Stimulated activated CD8-positive, alpha-beta memory T cell treated with anti-CD3 and anti-CD28 coated beads, Interleukin-2, amount 100 ng/mL, for 1 hour (primary cell): ENCODE measurements around the gene IGLL5.
"Not testable (repeated sequence)": the region's sequence is repeated elsewhere in the genome, so short reads cannot be mapped to it uniquely, and the experiment has no call there.

ENCODE experiments used
- DNase-seq, 2 donors: peaks; one replicate each; pipeline ENCODE4 v3.0.0-alpha.2; 2020; ENCODE audit warnings: low read depth in 2 of 2

IGLL5 gene

DNA sequence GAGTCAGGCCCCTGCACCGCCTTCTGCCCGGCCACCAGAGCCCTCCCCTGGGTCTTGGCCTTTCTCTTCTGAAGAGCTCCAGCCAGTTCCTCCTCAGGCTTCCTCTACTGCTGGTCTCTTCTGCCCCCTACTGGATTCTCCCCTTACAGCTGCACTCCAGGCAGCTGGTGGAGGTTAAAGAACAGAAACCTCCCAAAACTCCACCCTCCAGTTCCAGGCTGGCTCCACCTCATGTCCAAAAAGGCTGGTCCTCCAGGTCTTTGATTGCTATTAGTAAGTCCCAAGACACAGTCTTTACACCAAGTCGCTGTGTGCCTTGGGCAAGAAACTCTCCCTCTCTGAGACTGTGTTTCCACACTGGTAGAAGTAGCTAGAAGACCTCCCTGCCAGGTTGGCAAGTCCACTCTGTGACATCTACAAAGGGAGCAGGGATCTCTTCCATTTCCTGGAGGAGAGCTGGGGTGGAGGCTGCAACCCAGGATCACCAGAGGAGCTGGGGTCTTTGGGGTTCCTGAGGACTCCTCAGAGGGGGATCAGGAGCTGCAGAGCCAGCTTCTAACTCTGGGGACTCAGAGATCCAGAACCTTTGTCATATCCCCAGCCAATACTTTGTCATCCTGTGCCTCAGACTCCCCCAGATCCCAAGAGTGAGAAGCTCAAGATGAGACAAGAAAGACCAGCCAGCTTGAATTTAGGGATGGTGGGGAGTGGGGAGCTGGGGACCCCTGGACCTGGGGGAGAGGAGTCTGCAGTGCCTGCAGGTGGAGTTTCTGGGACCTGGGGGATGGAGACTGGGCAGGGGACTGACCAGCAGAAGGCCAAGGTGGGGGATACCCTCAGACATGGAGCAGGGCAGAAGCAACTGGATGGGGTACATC, 3.4 kb upstream of the IGLL5 start:
- DNase-seq = peak; percentile 20 to 42

DNA sequence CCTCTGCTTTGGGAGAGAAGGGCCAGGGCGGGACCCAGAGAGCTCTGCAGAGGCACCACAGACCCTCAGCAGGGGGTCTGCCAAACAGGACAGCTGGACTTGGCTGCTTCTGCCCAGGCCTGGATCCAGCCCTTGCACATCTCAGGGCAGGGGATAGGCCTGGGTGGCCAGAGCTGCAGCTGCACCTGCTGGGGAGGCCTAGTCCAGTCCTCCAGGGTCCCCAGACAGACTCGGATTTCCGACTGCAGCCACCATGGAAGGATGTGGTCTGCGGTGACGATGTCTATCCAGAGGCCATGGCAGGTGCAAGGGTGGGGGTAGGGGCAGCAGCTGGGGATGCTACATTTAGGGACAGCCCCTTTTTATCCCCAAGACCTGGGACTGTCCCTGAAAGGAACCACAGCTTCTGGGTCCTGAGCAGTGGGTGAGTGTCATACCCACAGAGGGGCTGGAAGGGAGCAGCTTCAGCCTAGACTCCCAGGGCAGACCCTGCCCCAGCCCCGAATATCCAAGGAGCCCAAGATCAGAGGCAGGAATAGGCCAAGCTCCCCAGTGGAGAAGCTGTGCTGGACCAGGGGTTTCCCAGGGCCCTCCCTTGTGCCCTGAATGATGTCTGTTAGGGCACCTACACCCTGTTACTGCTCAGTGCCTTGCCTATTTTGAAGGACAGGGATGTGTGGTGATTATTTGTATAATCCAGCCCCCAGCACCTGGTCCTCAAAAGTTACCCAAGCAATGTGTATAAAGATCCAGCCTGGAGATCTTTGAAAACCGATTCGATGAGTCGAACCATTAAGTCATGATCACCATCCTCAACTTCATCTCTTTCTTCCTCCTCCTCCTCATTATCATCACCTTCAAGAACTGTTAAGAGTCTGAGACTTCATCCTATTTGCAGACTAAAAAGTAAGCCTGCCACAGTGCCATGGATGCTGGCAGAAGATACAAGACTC, 2.5 kb upstream of the IGLL5 start:
- no peak for DNase-seq

DNA sequence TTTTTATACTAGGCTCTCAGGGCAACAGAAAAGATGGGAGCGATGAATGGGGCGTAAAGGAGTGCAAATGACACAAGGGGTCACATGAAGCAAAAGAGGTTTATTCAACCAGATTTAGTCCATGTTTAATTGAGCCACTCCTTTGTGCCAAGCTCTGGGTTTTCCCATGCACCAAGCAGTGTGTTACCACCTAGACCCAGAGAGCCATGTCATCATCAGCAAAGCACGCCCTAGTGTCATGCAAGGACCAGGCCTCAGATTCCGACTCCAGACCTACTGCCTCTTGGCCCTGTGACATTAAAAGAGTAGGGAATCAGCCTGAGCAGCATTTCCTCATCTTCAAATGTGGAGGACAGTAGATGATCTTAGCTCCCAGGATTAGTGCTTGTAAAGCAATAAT, 1.1 kb upstream of the IGLL5 start:
- DNase-seq = no peak

DNA sequence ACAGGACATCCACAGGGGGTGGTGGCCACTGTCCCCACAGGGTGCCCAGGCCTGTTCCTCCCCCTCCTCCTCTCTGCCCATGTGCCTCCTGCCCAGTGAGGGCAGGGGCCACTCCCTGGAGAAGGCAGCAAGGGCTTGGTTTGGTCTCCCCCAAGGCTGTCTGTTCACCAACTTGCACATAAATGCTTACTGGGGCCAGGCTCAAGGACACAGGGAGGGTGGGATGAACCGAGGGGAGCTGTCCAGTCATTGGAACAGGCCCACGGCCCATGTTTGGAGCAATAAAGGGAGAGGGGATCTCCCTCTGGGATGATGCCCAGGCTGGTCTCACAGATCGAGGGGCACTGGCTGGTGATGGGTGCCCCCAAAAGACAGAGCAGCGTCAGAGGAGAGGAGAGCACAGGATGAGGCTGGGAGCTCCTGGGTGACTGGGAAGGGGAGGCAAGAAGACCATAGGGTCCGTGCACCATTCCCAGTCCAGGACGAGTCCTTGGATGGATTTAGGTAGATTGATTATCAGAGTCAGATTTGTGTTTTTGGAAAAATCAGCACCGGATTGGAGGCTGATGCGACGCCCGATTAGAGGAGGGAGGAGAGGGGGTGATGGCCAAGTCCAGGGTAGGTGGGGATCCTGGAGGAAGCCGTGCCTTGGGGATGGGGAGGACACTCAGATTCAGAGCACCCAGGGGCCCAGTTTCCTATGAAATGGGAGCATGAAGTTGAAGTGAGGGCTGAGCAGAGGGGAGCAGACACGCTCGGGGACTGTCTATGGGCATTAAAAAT, 1.1 kb downstream of the IGLL5 start:
- no peak for DNase-seq

DNA sequence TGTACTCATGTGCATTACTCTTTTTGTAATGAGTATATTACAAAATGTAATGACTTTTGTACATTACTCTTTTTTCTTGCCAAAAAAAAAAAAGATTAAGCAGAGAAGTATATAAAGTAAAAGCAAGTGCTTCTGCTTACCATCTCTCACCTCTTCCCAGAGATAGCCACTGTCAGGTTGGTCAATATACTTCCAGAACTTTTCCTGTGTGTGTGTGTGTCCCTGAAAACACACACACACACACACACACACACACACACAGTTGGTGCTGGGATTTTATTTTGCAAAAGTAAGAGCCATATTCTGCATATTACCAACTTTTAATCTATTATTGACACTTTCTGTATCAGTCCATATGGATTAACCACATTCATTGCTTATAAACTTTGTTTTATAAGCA, 2.5 kb downstream of the IGLL5 start:
- no peak for DNase-seq

DNA sequence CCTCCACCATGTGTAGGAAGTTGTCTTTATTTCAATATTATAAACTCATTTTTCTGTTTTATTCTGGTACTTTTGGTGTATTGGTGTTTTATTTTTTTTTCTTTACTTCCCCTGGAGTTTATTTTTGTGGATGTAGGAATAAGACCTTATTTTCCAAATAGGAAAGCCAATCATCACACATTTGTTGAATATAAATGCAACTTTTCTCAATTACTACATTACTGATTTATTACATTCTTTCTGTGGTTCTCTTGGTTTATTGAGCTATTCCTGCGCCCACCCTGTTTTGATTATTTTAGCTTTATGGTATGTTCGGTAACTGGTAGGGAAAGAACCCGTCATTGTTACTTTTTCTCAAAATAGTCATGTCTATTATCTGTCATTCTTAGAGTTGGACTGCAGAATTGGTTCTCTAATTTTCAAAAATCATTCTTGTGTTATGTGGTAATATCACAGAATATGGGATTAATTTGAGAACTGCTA, 3.6 kb downstream of the IGLL5 start:
- DNase-seq = no peak

DNA sequence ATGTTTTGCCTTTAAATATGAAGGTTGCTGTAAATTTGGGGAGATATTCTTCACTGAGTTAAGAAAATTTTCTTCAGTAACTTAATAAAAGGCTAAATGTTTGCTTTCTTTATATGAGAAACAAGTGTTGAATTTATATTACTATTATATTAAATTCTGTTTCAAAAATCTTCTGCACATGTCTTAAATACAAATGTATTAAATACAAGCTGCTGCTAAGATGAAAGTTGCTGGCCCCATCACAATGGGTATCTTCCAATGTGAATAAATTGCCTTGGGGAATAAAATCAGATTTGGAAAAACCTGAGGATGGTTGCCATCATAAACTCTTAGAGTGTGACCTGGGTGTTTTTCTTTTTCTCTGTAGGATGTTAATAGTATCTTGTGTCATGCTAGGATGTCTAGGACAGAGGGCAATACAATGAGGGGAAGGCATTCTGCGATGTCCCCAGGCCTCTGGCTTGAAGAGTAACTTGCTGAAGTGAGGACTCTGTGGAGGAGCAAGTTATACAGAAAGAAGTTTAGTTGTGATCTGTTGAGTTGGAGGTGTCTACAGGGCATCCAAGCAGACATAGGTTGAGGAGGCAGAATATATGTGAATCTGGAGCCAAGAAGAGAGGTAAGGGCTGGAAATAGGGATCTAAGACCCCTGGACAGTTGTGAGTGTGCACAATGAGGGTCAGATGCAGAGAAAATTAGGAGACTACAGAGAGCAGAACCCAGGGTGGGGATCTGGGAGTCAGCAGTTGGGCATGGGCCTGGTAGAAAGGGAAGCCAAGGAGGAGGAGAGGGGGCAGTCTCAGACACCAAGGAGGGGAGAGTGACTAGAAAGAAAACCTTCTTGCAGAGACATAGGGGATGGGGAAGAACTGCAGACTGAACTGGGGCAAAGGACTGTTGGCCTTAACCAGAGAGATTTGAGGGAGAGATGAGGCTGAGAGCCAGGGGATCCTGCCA, 4.8 kb downstream of the IGLL5 start:
- no peak for DNase-seq

DNA sequence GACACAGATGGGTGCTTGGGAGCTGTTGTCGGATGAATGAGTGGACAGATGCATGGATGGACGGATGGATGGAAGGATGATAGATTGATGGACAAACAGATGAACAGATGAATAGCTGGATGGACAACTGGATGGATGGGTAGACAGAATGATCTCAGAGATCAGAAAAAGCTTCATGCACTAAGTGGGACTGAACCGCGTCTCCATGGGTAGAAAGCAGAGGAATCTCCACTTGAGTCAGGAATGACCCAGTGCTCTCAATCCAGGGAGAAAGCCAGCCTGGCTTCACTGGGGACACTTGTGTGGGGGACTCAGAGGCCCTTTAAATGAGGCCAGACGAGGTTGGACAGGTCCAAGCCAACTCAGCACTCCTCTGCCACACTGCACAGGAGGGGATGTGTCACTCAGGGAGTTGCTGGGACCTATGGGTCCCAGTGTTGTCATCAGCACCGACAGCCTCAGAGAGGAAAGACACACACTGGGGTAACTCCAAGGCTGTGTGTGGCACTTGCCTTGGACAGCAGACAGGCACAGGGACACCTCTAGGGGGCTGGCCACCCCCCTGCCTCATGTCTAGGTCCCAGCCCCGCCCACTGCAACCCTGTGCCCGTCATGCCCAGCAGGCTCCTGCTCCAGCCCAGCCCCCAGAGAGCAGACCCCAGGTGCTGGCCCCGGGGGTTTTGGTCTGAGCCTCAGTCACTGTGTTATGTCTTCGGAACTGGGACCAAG, 5.6 kb downstream of the IGLL5 start:
- no peak for DNase-seq

DNA sequence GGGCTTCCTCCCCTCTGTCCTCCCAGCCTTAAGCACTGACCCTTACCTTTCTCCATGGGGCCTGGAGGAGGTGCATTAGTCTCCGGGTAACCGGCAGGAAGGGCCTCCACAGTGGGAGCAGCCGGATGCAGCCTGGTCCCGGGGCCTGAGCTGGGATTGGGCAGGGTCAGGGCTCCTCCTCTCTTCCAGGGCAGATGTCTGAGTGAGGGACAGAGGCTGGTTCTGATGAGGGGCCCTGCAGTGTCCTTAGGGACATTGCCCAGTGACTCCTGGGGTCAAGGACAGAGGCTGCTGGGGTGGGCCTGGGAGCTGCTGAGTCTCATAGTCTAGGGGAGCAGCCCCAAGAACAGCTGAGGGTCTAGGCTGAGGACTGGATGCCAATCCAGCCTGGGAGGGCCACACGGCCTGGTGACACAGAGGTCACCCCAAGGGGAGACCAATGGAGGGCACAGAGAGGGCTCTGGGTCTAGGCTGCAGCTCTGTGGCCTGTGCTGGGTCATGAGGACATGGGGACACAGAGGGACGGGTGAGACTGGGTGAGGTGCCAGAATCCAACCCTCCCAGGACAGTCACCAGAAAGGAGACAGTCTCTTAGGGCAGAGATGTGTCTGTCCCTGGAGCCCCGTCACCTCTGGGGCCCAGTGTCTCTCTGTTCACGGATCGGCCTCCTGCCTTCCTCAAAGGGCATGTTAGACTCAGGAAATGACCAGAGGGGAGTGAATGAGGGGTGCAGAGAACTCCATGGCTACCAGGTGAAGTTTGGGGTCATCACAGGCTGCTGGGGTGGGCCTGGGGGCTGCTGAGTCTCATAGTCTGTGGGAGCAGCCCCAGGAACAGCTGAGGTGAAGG, 6.5 kb downstream of the IGLL5 start:
- no peak for DNase-seq

DNA sequence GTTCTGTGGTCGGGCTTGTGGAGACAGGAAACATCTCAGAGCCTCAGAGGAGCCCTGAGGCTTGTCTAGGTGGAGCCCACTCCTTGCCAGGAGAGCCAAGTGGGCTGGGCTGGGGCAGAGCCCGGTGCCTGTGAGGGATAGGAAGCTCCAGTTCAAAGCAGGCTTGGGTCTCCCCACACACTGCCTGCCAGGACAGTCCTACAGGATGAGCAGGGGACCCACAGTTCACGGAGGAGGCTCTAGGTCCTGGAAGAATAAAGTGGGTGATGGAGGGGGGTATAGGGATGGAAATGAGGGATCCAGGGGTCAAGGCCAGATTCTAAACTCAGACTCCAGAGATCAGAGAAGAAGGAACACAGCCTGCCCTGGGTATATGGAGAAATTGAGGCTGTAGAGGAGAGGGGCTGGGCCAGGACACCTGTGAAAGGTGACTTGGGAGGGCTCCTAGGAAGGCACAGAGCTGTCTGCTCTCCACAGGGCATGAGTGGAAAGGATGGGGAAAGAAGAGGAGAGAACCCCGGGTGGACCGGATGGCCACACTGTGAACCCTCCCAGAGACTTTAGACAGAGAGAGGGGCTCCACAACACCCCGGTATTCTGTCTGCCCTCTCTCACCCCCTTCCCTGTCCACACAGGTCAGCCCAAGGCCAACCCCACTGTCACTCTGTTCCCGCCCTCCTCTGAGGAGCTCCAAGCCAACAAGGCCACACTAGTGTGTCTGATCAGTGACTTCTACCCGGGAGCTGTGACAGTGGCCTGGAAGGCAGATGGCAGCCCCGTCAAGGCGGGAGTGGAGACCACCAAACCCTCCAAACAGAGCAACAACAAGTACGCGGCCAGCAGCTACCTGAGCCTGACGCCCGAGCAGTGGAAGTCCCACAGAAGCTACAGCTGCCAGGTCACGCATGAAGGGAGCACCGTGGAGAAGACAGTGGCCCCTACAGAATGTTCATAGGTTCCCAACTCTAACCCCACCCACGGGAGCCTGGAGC, 7.4 kb downstream of the IGLL5 start:
- no peak for DNase-seq

DNA sequence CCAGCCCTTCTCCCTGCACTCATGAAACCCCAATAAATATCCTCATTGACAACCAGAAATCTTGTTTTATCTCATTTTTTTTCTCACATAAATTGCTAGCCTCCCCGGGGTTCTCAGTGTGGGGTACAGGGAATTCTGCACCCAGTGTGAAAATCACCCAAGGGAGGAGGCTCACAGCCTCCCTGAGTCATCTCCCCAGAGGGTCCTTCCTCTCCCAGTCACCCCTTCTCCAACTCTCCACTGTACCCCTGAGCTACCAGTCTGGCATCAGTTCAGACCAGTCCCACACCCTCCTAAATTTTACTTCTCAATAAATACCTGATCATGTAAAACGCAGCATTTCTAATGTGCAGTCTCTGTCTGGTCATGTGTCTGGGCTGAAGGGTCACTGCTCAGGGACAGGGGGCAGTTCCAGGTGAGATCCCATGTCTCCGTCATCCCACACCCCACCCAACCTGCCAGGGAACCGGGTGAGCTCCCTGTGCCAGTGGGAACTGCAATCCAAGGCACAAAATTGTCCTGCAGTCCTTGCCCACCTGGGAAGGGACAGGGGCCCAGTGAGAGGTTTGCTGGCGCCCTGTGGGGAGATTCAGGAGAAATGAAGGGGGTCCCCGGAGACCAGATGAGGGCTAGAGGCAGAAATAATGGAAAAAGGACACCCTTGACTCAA, 8.3 kb downstream of the IGLL5 start:
- DNase-seq = no peak

DNA sequence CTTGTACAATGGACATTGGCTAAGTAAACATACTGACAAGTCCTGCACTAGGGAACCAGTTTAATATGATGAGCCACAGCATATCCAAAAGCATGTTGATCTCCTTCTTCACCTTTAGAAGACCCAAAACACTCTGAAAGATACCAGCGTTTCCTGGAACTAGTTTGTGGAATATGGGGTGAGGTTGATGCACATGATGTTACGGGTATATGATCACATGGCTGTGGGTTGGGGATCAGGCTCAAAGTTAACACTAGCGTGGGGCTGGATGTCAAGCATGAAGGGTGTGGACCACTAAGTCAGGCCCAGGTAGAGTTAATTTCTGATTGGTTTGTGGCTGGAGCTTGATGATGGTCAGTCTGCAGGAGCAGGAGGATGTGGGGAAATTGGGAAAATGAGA, 9.0 kb downstream of the IGLL5 start:
- no peak for DNase-seq

DNA sequence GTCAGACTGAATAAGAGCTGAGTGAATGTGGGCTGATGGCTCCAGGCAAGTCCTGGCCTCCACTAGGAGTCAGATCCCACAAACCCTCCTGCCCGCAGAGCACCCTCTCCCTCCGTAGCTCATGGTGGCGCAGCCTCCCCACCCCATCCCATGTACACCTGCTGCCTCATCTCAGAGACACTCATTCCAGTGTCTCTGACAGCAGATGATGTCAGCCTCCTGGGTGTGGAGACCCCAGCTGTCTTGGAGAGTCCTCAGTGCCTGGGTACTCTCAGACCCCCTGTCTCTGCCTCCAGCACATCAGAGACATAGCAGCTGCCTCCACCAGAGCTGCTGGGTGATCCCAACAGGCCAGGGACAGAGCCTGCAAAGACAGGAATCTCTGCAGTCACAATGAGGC, 9.5 kb downstream of the IGLL5 start:
- DNase-seq = no peak

DNA sequence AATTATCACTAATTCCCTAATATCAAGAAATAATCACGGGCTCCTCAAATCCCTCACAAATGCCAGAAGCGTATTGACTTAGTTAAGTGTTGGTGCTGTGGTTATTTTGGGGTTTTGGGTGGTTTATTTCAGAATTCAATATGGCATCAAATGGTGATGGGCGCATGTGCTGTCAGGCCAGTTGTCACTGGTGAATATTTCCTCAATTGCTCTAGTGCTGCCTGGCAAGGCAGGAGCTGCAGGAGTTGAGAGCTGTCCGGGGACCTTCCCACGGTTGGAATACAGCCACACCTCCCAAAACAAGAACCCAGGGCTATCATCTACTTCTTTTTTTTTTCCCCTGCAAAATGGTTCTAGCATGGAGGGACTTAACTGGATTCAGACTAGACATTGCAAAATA, 10.3 kb downstream of the IGLL5 start:
- no peak for DNase-seq

DNA sequence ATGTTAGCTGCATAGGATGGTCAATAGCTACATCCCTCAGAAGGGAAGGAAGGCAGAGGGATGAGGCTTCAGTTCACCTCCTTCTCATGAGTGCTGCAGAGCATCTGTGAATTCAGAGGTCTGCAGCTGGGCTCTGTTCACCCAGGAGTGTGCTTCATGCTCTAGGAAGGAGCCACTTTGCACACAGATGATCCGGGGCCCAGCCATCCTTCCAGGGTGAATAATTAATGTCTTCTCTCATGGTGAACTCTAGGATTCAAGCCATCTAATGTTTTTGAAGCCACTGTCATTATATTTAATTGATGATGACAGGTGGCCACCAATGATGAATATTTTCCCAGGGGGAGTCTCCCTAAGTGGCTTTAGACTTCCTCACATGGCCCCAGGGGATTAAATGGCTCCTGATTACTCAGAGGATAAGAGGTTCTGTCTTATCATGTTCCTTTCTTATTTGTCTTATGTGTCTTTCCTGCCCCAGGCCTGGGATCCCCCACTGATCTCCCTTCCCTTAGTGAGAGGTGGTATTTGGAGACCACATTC, 10.9 kb downstream of the IGLL5 start:
- DNase-seq = not testable (repeated sequence)

DNA sequence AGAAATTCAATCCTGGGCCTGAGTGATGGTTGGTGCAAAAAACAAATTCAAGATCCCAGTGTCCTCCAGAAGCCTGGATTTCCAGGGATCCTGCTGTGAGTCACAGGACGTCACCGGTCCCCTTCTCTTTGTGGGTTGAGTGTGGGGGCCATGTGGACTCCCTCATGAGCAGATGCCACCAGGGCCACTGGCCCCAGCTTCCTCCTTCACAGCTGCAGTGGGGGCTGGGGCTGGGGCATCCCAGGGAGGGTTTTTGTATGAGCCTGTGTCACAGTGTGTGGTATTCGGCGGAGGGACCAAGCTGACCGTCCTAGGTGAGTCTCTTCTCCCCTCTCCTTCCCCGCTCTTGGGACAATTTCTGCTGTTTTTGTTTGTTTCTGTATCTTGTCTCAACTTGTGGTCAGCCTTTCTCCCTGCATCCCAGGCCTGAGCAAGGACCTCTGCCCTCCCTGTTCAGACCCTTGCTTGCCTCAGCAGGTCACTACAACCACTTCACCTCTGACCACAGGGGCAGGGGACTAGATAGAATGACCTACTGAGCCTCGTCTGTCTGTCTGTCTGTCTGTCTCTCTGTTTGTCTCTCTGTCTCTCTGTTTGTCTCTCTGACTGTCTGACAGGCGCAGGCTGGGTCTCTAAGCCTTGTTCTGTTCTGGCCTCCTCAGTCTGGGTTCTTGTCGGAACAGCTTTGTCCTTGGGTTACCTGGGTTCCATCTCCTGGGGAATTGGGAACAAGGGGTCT, 11.9 kb downstream of the IGLL5 start:
- DNase-seq = not testable (repeated sequence)
